Nephron progenitor cell (in vitro differentiated cells): ENCODE results near the gene NPPC.

ENCODE experiments used
- DNase-seq: peaks from one replicate; pipeline ENCODE4 v3.0.0; 2021
- H3K27ac Mint-ChIP-seq: 2 replicates; pipeline ENCODE4 v1.8.0; 2021; ENCODE audit warnings: mild to moderate bottlenecking, moderate library complexity, mixed read lengths
- H3K27me3 Mint-ChIP-seq: 2 replicates; pipeline ENCODE4 v1.8.0; 2021; ENCODE audit warnings: mild to moderate bottlenecking, low read depth, mixed read lengths; ENCODE audit not compliant: poor library complexity
- H3K36me3 Mint-ChIP-seq: 2 replicates; pipeline ENCODE4 v1.8.0; 2021; ENCODE audit warnings: low read depth, mixed read lengths
- H3K4me1 Mint-ChIP-seq: 2 replicates; pipeline ENCODE4 v1.8.0; 2021; ENCODE audit warnings: mixed read lengths
- H3K4me3 Mint-ChIP-seq: 2 replicates; pipeline ENCODE4 v1.8.0; 2021; ENCODE audit warnings: mild to moderate bottlenecking, moderate library complexity, mixed read lengths
- H3K9me3 Mint-ChIP-seq: 2 replicates; pipeline ENCODE4 v1.8.0; 2021; ENCODE audit warnings: mild to moderate bottlenecking, moderate library complexity, mixed read lengths
- TF ChIP-seq, protein P1 (sequence below): fragments of 200-600 bp; sonication (generic); IDR thresholded peaks from 2 replicates; pipeline ENCODE4 v1.5.0; 2021; ENCODE audit warnings: antibody characterized with exemption

Gene NPPC

DNA sequence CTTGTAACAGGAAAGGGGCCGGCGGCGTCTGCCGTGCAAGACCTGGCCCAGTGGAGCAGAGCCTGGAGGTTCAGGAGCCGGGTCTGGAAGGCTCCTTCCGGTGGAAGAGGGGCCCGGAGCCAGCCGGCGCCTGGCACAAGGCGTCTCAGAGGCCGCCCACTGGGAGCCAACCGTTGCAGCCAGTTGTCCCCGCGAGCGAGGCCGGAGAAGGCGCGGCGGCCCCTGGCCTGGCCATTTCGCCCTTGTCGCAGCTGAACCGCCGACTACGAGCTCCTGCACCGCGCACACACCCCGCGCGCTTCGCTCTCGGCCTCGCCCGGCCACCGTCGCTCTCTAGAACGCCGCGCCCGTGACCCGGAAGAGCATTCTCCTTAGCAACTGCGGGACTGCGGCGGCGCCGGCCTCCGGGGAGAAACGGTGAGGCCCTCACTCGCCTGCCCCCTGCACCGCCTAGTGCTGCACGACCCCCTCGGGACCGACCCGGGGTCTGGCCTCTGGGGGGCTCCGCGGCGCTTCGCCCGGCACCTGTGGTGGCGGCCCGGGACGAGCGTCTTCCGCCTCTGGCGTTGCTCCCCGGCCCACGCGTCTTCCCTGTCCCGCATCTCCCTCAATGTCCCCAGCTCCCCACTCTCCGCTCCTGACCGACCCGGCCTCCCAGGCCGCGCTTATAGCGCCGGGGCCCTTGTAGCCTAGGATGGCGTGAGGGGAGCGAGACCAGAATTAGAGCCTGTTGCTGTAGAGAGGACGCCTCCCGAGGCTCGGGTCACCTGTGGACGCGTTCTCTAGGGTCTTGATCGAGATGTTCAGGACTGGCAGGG, 35.4 kb upstream of the NPPC start, which contains the start of gene DIS3L2:
DIS3L2 (plus strand) TSS at position 365 of the 818 bp plus-strand sequence. CDS start 53,215 bp downstream, outside the sequence.
- peak within 1 kb of the TSS; percentile 91 for H3K27ac Mint-ChIP-seq

GRCh38 chr2:231960810-231961348, 34.7 kb upstream of the NPPC start:
- H3K9me3 Mint-ChIP-seq: peaks cover 4% of the 10 kb centered on the region

More for the DNA sequence above, 35.4 kb upstream of the NPPC start, which contains the start of gene DIS3L2:
- peak within 1 kb of the TSS; percentile 89 for H3K4me3 Mint-ChIP-seq
- TF ChIP-seq, protein P1, sequence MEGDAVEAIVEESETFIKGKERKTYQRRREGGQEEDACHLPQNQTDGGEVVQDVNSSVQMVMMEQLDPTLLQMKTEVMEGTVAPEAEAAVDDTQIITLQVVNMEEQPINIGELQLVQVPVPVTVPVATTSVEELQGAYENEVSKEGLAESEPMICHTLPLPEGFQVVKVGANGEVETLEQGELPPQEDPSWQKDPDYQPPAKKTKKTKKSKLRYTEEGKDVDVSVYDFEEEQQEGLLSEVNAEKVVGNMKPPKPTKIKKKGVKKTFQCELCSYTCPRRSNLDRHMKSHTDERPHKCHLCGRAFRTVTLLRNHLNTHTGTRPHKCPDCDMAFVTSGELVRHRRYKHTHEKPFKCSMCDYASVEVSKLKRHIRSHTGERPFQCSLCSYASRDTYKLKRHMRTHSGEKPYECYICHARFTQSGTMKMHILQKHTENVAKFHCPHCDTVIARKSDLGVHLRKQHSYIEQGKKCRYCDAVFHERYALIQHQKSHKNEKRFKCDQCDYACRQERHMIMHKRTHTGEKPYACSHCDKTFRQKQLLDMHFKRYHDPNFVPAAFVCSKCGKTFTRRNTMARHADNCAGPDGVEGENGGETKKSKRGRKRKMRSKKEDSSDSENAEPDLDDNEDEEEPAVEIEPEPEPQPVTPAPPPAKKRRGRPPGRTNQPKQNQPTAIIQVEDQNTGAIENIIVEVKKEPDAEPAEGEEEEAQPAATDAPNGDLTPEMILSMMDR: no peak
- peaks cover 12% of the 10 kb centered on the region for H3K27me3 Mint-ChIP-seq
- peak; percentile 81 for DNase-seq
- H3K36me3 Mint-ChIP-seq: peaks cover 6% of the 10 kb centered on the region
- peaks cover 22% of the 10 kb centered on the region for H3K4me1 Mint-ChIP-seq
- H3K9me3 Mint-ChIP-seq: peaks cover 4% of the 10 kb centered on the region

DNA sequence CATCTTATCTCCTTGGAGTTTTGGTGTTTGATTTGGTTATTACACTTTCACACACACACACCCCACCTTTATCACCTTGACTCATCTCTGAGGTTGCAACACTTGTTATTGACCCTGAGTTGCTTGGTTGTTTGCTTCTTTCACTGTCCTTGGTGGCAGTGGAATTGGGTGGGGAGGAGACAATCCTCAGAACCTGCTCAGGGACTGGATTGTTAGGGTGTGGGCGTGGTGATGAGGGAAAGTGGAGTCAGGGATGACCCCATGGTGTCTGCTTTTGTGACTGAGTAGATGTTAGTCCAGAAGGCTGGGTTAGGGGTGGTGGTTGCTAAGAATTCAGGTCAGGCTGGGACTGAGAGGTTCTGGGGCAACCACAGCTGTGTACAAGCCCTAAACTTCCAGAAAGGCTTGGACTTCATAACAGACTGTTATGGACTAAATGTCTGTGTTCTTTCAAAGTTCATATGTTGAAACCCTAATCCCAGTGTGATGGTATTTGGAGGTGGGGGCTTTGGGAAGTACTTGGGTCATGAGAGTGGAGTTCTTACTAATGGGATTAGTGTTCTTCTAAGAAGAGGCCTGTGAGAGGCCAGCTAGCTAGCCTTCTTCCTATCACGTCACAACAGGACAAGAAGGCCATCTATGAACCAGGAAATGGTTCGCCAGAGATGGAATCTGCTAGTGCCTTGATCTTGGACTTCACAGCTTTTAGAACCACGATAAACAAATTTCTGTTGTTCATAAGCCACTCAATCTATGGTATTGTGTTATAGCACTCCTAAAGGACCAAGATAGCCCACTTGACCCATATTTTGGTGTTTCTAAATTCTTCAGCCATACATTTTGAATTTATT, 31.9 kb upstream of the NPPC start:
- TF ChIP-seq, protein P1: no peak
- no peak for DNase-seq
- no peak overlapping the region for H3K27ac Mint-ChIP-seq

More at GRCh38 chr2:231960810-231961348, 34.7 kb upstream of the NPPC start:
- Mint-ChIP-seq H3K27me3 (peaks cover 18% of the 10 kb centered on the region), H3K27ac (peak overlapping the region; percentile 47), H3K36me3 (peaks cover 6% of the 10 kb centered on the region), H3K4me3 (peak overlapping the region; percentile 89), H3K4me1 (peaks cover 22% of the 10 kb centered on the region)
- DNase-seq: no peak
- TF ChIP-seq, protein P1: no peak

GRCh38 chr2:231955758-231956472, 29.7 kb upstream of the NPPC start:
- Mint-ChIP-seq H3K27ac (no peak overlapping the region), H3K36me3 (peaks cover 4% of the 10 kb centered on the region), H3K4me3 (no peak overlapping the region), H3K9me3 (peaks cover 6% of the 10 kb centered on the region), H3K4me1 (peaks cover 4% of the 10 kb centered on the region), H3K27me3 (peaks cover 24% of the 10 kb centered on the region)
- TF ChIP-seq, protein P1: no peak
- DNase-seq: no peak

More for the DNA sequence above, 31.9 kb upstream of the NPPC start:
- H3K4me1 Mint-ChIP-seq: peaks cover 19% of the 10 kb centered on the region
- H3K9me3 Mint-ChIP-seq: peaks cover 4% of the 10 kb centered on the region
- peaks cover 22% of the 10 kb centered on the region for H3K27me3 Mint-ChIP-seq
- H3K4me3 Mint-ChIP-seq: no peak overlapping the region
- H3K36me3 Mint-ChIP-seq: peaks cover 6% of the 10 kb centered on the region

GRCh38 chr2:231951452-231952035, 25.3 kb upstream of the NPPC start:
- no peaks in the 10 kb centered on the region for H3K4me1 Mint-ChIP-seq
- no peak overlapping the region for H3K27ac Mint-ChIP-seq
- TF ChIP-seq, protein P1: no peak
- no peak overlapping the region for H3K4me3 Mint-ChIP-seq
- DNase-seq: no peak
- H3K36me3 Mint-ChIP-seq: no peaks in the 10 kb centered on the region
- peaks cover 8% of the 10 kb centered on the region for H3K9me3 Mint-ChIP-seq
- H3K27me3 Mint-ChIP-seq: peaks cover 26% of the 10 kb centered on the region
